Heart right ventricle (tissue), 16 donors: ENCODE measurements around the gene ZNF740. TPM values are rescaled to one million over a fixed set of nuclear protein-coding genes. Genes with fewer than 3 reads are reported as not detected.

Source experiments
- ATAC-seq, 8 donors: fragments of 200-7000 bp; cut with Tn5 transposase; one replicate each; pipeline ENCODE4 v1.9.1; 2020; ENCODE audit warnings: mild to moderate bottlenecking in 8 of 8, moderate library complexity in 8 of 8, moderate number of reproducible peaks in 1 of 8
- DNase-seq, 2 donors: peaks; one replicate each; pipeline ENCODE4 v3.0.0-alpha.2; 2020
- H3K27ac ChIP-seq, 10 donors: fragments of 200-600 bp; sonication (generic) in 2 of 10; one replicate each; pipeline versions ENCODE4 v1.5.0 to v1.8.0; 2020 to 2022; ENCODE audit warnings: mild to moderate bottlenecking in 3 of 10
- H3K27me3 ChIP-seq, 7 donors: fragments of 200-600 bp; one replicate each; pipeline ENCODE4 v1.8.0; 2021 to 2022; ENCODE audit warnings: mild to moderate bottlenecking in 2 of 7
- H3K36me3 ChIP-seq, 9 donors: fragments of 200-600 bp; sonication (generic) in 1 of 9; one replicate each; pipeline versions ENCODE4 v1.5.0 to v1.8.0; 2020 to 2022; ENCODE audit warnings: mild to moderate bottlenecking in 2 of 9
- H3K4me1 ChIP-seq, 9 donors: fragments of 200-600 bp; sonication (generic) in 1 of 9; one replicate each; pipeline versions ENCODE4 v1.5.0 to v1.8.0; 2020 to 2022; ENCODE audit warnings: mild to moderate bottlenecking in 4 of 9
- H3K4me3 ChIP-seq, 10 donors: fragments of 200-600 bp; sonication (generic) in 2 of 10; one replicate each; pipeline versions ENCODE4 v1.5.0 to v1.8.0; 2020 to 2022; ENCODE audit warnings: mild to moderate bottlenecking in 7 of 10, moderate library complexity in 2 of 10
- H3K9me3 ChIP-seq, 11 donors: fragments of 200-600 bp in 10 of 11; sonication (generic) in 2 of 11; one replicate each; pipeline versions ENCODE4 v1.5.0 to v1.8.0; 2013 to 2022; ENCODE audit warnings: mild to moderate bottlenecking in 2 of 11, control low read depth in 1 of 11, moderate library complexity in 1 of 11
- CTCF ChIP-seq, 9 donors: fragments of 200-600 bp; sonication (generic) in 2 of 9; IDR thresholded peaks; one replicate each; pipeline versions ENCODE4 v1.5.0 to v1.8.0; 2021 to 2022; ENCODE audit warnings: antibody characterized with exemption in 9 of 9, mild to moderate bottlenecking in 5 of 9, moderate library complexity in 1 of 9
- WGBS, 2 donors: extraction: QIAGEN DNeasy Blood & Tissue Kit; methylation state at CpG; one replicate each; pipeline ENCODE4 v1.1.7; 2013; ENCODE audit warnings: inconsistent platforms in 1 of 2; 5-methylcytosine and 5-hydroxymethylcytosine counted together
- intact Hi-C, 10 donors: fragments of 100-400 bp; cut with DNase I; formaldehyde crosslinking; loops; one replicate each; pipeline versions ENCODE4 v1.11.1 to v1.14.2; 2022
- polyA plus RNA-seq, 2 donors: library from polyadenylated mRNA; stranded (reverse); fragments of 200-250 nt; gene quantifications; one replicate each; pipeline ENCODE4 v1.2.3, GENCODE V29; 2013
- total RNA-seq, 10 donors: library from RNA; stranded (reverse); fragmentation: NEBNext Ultra II Directional in 3 of 10; extraction: Animal tissue kit (Norgen Biotek cat#: 25700) in 3 of 10; gene quantifications; one replicate each; pipeline versions ENCODE4 v1.2.1 to v1.2.4, GENCODE V29; 2021 to 2023
- donor health status: Arrhythmogenic right ventricular cardiomyopathy.
- donor health status: ischemic (EF 13 %, LVEDD 7.1; RV severe dilation, severe dysfunction).
- donor health status: healthy with polysubstance abuse.
- donor health status: DM: no; HTN: yes; CAD: no.
- donor health status: DM: no; HTN: no; CAD: no.
- donor health status: ischemic (EF 25% LVEDD 6.9; RV normal size, moderate dysfunction).
- donor health status: ischemic (EF 25% LVEDD 5.7; RV mildly dilated, moderate dysfunction).
- donor health status: healthy.
- donor health status: DM: yes; HTN: yes; CAD: no.
- donor health status: Ischemic cardiomyopathy.
- donor health status: ischemic (EF 35%, LVEDD 5.7; RV mildly dilated, moderate dysfunction).
- donor health status: nonischemic (EF 11% LVEDD 7.7; RV severe dilation, severe dysfunction).
- donor health status: DM: yes; HTN: yes; CAD: no.
- donor health status: PGD.
- donor health status: ischemic (EF 29% LVEDD 5.4; RV normal size, mild dysfunction).
- donor health status: nonischemic (EF 23%, LVEDD 6.1; RV moderate dilation, normal function).

Gene ZNF740
- total and polyA plus RNA-seq, 12 donors, result 2.7 to 28.9 (median 18.9) TPM

GRCh38 chr12:53193985-53194716, 13.6 kb downstream of the ZNF740 start:
- H3K27ac ChIP-seq, result no peak overlapping the region
- H3K9me3 ChIP-seq, result no peaks in the 10 kb centered on the region
- peaks cover 0 to 29% (median 13%) of the 10 kb centered on the region in 9 donors for H3K4me1 ChIP-seq
- no peak for TF ChIP-seq CTCF (IDR thresholded peaks at IDR 0.05)
- 70 to 75% methylated on average over 11 of the region's 11 CpGs for whole genome bisulfite sequencing, 2 donors
- DNase-seq (no peak), ATAC-seq (no peak)
- H3K36me3 ChIP-seq, result peaks cover 0 to 41% (median 0%) of the 10 kb centered on the region in 9 donors
- intact Hi-C loops, result loop anchor here in 4 of 10 donors (5.0 to 10.0 kb wide), 2 partner anchors 127 to 129 kb away; no protein-coding TSS in a partner anchor
- no peak overlapping the region for H3K4me3 ChIP-seq
- no peaks in the 10 kb centered on the region for H3K27me3 ChIP-seq

- Histone ChIP-seq H3K4me3 (no peak overlapping the region), H3K27me3 (no peaks in the 10 kb centered on the region), H3K27ac (no peak overlapping the region), H3K4me1 (peaks cover 0 to 25% (median 11%) of the 10 kb centered on the region in 9 donors), H3K9me3 (no peaks in the 10 kb centered on the region), H3K36me3 (peaks cover 0 to 37% (median 0%) of the 10 kb centered on the region in 9 donors)
- ATAC-seq (no peak), DNase-seq (no peak)
- no peak for TF ChIP-seq CTCF (IDR thresholded peaks at IDR 0.05)
- 97 to 100% methylated on average over 1 of the region's 1 CpG for WGBS, 2 donors
- intact Hi-C loops, result loop anchor here in 9 of 10 donors (5.0 to 10.0 kb wide), 4 partner anchors 33 to 130 kb away; no protein-coding TSS in a partner anchor
These were observed 14.5 kb downstream of the ZNF740 start for GRCh38 chr12:53194973-53195372.

GRCh38 chr12:53195516-53196420, 15.2 kb downstream of the ZNF740 start:
- WGBS, 2 donors, result 90% methylated on average over 10 of the region's 10 CpGs
- Histone ChIP-seq H3K4me3 (no peak overlapping the region), H3K36me3 (peaks cover 0 to 39% (median 0%) of the 10 kb centered on the region in 9 donors), H3K27ac (no peak overlapping the region), H3K27me3 (no peaks in the 10 kb centered on the region), H3K4me1 (peaks cover 0 to 27% (median 8%) of the 10 kb centered on the region in 9 donors), H3K9me3 (no peaks in the 10 kb centered on the region)
- no peak for TF ChIP-seq CTCF (IDR thresholded peaks at IDR 0.05)
- no peak for ATAC-seq
- intact Hi-C loops, result loop anchor here in 8 of 10 donors (2.0 to 10.0 kb wide), 5 partner anchors 33 to 131 kb away; no protein-coding TSS in a partner anchor
- DNase-seq, result no peak

- H3K9me3 ChIP-seq, result no peaks in the 10 kb centered on the region
- no peak for ATAC-seq
- H3K36me3 ChIP-seq, result peaks cover 0 to 32% (median 0%) of the 10 kb centered on the region in 9 donors
- no peak for TF ChIP-seq CTCF (IDR thresholded peaks at IDR 0.05)
- H3K4me1 ChIP-seq, result peaks cover 0 to 35% (median 8%) of the 10 kb centered on the region in 9 donors
- H3K27me3 ChIP-seq, result no peaks in the 10 kb centered on the region
- intact Hi-C loops, result loop anchor here in 8 of 10 donors (2.0 to 10.0 kb wide), 5 partner anchors 34 to 132 kb away; no protein-coding TSS in a partner anchor
- 86 to 91% methylated on average over 14 of the region's 14 CpGs for WGBS, 2 donors
- DNase-seq, result no peak
- H3K4me3 ChIP-seq, result no peak overlapping the region
- H3K27ac ChIP-seq, result no peak overlapping the region
These were observed 16.0 kb downstream of the ZNF740 start for GRCh38 chr12:53196486-53196885.
